Medulla oblongata (tissue), 1 donor: ENCODE measurements around the gene AGFG2.
A peak's percentile ranks its signal among the peaks of the same experiment; 100 is the strongest.
"Not testable (repeated sequence)": the region's sequence is repeated elsewhere in the genome, so short reads cannot be mapped to it uniquely, and the experiment has no call there.

Experiments used
- DNase-seq: peaks from one replicate; pipeline ENCODE4 v3.0.0-alpha.2; 2015; ENCODE audit errors: extremely low spot score

AGFG2 gene

GRCh38 chr7:100520138-100520537 is 18.9 kb upstream of the AGFG2 start:
- no peak for DNase-seq

DNA sequence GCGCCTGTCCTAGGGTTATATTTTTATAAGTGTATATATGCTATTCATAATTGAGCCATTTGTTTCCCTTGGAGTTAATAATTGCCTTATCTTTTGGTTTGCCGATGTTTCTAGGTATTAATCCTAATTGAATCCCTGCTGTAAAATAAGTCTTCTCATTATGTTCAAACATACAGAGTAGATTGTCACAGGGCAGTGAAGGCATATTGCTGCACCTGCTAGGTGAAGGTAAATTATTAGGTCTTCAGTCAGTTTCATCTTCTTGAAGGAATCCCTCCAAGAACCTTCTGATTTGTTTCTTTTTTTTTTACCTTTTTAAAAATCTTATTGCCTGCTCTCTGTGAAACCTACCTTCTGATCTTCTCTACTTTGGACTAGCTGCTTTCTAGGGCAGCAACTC is 17.9 kb upstream of the AGFG2 start:
- DNase-seq, result no peak

DNA sequence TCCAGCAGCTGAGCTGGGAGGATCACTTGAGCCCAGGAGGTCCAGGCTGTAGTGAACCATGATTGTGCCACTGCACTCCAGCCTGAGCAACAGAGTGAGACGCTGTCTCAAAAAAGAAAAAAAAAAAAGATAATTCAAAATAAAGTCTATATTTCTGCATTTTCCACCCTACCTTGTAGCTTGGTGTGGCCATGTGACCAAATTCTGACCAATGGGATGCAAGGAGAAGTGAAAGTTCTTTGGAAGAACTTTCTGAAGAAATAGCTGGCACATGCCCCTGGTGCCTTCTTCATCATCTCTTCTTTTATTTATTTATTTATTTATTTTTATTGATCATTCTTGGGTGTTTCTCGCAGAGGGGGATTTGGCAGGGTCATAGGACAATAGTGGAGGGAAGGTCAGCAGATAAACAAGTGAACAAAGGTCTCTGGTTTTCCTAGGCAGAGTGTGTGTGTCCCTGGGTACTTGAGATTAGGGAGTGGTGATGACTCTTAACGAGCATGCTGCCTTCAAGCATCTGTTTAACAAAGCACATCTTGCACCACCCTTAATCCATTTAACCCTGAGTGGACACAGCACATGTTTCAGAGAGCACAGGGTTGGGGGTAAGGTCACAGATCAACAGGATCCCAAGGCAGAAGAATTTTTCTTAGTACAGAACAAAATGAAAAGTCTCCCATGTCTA is 17.0 kb upstream of the AGFG2 start:
- DNase-seq, result peak; percentile 39

DNA sequence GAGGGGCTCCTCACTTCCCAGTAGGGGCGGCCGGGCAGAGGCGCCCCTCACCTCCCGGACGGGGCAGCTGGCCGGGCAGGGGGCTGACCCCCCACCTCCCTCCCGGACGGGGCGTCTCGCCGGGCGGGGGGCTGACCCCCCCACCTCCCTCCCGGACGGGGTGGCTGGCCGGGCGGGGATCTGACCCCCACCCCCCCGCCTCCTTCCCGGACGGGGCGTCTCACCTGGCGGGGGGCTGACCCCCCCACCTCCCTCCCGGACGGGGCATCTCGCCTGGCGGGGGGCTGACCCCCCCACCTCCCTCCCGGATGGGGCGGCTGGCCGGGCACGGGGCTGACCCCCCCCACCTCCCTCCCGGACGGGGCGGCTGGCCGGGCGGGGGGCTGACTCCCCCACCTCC is 15.8 kb upstream of the AGFG2 start:
- not testable (repeated sequence) for DNase-seq

DNA sequence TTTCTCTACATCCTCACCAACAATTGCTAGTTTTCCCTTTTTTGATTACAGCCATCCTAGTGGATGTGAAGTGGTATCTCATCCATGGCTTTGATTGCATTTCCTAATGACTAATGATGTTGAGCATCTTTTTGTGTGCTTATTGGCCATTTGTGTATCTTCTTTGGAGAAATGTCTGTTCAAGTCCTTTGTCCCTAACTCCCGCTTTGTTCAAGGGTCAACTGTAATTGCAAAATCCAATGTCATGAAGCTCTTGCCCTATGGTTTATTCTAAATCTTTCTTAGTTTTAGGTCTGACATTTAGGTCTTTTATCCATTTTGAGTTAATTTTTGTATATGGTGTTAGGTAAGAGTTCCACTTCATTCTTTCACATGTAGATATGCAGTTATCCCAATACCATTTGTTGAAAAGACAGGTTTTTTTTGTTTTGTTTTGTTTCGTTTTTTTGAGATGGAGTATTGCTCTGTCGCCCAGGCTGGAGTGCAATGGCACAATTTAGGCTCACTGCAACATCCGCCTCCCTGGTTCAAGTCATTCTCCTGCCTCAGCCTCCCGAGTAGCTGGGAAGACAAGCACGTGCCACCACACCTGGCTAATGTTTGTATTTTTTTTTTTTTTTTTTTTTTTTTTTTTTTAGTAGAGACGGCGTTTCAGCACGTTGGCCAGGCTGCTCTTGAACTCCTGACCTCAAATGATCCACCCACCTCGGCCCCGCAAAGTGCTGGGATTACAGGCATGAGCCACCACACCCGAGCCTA is 10.7 kb upstream of the AGFG2 start:
- not testable (repeated sequence) for DNase-seq

- DNase-seq, result no peak
These were observed 6.6 kb upstream of the AGFG2 start for GRCh38 chr7:100532165-100533022.

DNA sequence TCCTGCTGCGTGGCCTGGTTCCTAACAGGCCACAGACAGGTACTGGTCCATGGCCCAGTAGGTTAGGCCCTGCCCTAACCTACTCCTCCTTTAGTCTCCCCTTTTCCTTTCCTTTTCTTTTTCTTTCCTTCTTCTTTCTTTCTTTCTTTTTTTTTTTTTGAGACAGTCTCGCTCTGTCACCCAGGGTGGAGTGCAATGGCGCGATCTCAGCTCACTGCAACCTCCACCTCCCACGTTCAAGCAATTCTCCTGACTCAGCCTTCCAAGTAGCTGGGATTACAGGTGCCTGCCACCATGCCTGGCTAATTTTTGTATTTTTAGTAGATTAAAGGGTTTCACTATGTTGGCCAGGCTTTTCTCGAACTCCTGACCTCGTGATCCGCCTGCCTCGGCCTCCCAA is 3.0 kb upstream of the AGFG2 start:
- not testable (repeated sequence) for DNase-seq

GRCh38 chr7:100536695-100537094 is 2.3 kb upstream of the AGFG2 start:
- DNase-seq, result not testable (repeated sequence)

DNA sequence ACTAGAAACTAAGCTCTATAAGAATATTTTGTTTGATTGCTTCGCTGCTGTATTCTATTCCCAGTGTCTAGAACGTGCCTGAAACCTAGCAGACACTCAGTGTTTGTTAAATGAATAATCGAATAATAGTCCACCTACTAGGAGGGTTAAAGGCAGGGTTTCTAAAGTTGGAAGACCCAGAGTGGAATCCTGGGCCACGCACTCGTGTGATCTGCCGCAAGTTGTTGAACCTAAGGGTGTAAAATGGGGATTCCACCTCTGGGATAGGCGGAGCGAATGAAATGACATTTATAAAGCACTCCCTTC is 702 bp upstream of the AGFG2 start:
- DNase-seq, result no peak

DNA sequence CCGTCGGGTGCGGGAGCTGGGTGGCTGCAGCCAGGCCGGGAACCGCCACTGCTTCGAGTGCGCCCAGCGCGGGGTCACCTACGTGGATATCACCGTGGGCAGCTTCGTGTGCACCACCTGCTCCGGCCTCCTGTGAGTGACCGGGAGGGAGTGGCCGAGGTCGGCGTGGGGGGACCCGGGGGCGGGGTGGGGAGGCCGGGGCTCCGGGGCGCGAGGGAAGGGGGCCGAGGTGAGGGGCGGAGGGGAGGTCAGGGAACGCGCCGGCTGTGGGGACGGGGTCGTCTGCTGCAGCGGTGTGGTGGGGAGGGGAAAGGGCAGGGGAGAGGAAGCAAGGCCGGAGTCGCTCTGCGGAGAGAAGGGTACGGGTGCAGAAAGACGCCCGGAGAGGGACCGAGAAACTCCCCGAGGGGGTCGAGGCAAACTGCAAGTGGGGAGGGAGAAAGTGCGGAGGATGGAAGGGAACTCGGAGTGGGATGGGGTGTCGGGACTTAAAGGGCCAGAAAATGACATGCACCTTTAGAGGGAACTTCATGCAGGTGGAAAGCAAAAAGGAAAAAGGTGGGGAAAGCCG is 518 bp downstream of the AGFG2 start:
- no peak for DNase-seq

DNA sequence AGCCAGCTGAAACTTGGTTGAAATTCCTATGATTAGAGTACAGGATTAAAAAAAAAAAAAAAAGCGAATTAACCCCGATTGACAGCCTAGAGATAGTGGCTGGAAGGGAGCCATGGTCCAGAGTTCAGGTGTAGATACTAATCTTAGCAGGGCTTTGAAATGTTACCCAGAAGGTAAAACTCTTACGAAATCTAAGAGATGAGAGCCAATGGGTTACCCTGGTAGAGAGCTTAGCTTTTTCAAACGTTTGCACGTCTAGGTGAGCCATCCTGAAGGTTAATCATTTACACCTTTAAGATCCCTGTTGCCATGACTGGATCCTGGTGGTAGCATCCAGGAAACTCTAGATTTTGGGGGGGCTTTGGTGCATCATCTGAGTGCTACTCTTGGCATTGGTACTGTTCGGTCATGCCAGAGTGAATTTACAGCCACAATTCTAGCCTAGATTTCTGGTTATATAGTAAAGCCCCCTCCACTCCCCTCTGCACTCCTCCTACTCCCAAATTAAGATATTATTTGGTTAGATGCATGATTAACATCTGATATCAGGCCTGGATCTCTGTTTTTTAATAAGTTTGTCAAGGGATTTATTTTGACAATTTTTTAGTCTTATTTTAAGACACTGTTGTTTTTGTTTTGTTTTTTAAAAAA is 1.2 kb downstream of the AGFG2 start:
- DNase-seq, result no peak

GRCh38 chr7:100541309-100541708 is 2.3 kb downstream of the AGFG2 start:
- DNase-seq, result not testable (repeated sequence)

DNA sequence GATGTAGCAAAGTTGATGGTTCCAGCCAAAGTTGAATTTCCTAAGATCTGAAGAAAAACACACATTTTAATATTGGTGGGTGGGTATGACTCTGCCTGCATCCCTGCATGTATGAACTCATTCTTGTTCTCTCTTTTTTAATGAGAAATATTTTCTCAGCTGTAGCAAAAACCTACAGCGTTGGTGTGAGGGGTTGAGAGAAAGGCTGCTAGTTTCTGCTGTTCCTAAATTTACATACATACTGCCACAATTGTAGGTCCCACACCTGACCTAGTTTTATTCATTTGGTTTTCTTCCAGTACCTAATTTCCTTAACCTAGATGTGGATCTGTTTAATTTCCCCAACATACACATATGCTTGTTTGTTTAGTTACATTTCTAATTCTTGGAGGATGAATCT is 4.6 kb downstream of the AGFG2 start:
- DNase-seq, result no peak

- DNase-seq, result no peak
These were observed 5.4 kb downstream of the AGFG2 start for GRCh38 chr7:100544386-100544785.

GRCh38 chr7:100544967-100545359 is 6.0 kb downstream of the AGFG2 start:
- DNase-seq, result no peak

GRCh38 chr7:100545360-100546128 is 6.5 kb downstream of the AGFG2 start:
- peak; percentile 68 for DNase-seq

DNA sequence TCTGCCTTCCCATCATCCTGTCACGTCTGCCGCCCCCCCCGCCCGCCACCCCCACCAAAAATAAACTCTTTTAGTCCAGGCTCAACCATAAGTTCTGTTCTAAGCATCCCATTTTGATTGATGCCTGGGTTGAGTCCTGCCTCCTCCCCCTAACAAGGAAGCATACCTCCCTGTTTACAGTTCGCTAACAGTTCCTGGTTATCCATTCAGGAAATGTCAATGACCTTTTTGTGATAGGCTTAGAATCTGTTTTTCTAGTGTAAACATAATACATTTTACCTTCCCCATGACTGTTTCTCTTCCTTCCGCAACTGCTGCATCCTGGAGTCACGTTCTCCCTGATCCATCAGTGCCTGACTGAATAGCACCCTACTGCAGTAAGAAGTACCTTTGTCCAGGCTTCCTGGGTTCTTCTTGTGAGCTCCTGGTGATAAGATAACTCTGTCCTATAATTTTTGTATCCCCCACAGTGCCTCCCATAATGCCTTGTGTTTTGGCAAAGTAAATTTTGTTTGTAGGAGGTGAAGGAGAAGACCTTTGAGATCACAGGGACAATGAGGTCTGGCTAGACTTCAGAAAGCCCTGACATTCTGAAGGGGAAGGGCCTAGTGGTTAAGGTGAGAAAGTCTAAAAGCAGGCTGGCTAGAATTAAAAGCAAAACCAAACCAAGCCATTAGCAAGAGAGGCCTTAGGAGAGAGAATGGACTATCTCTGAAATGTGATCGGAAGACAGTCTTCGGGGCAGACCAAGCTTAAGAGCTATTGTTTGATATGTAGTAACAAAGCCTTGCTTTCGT is 7.3 kb downstream of the AGFG2 start:
- DNase-seq, result no peak

- no peak for DNase-seq
These were observed 8.2 kb downstream of the AGFG2 start for GRCh38 chr7:100546926-100547800.

GRCh38 chr7:100547872-100548271 is 8.9 kb downstream of the AGFG2 start:
- DNase-seq, result peak; percentile 52
